ENCODE measurements around the gene TMOD1. TPM values are rescaled to one million over a fixed set of nuclear protein-coding genes. Genes with fewer than 3 reads are reported as not detected.
A peak's percentile ranks its signal among the peaks of the same experiment; 100 is the strongest.

Gene TMOD1
- total RNA-seq, 1 donor from 2014 or later: 21.1 TPM

DNA sequence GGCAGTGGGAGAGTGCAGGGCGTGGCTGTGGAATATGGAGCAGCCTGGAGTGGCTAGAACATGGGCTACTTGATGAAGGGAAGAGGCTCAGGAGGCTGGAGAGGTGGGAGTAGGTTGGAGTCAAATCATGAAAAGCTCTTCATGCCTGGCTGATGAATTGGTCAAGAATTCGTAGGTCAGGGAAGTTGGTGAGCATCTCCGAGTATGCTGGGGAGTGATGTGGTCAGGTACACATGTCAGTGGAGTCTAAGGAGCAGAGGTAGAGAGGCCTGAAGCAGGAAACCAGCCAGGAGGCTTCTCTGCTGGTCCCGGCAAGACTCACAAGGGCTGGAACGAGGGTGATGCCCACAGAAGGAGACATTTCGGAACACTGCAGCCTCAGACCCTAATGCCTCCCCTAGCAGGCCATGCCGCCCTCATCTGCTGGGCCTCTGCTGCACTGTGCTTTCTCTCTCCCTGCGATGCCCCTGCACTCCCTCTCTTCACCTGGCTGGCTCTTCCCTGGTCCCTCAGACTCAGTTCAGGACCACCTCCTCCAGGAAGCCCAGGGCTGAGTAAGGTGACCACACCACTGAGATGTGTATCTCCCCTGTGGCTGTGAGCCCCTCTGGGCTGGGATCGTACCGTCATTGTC is 33.6 kb downstream of the TMOD1 start:
- Histone ChIP-seq H3K4me1 (peaks cover 12% of the 10 kb centered on the region), H3K9me3 (no peaks in the 10 kb centered on the region), H3K4me3 (no peak overlapping the region), H3K27me3 (no peaks in the 10 kb centered on the region), H3K27ac (peak overlapping the region; percentile 93), H3K36me3 (no peaks in the 10 kb centered on the region)
- intact Hi-C loops (cut with DNase I): no loop called here
- DNase-seq (ENCODE audit: extremely low spot score in 2 of 2): no peak
- TF ChIP-seq POLR2A (IDR thresholded peaks at IDR 0.05) (no peak), POLR2AphosphoS5 (IDR thresholded peaks at IDR 0.05; ENCODE audit: insufficient read depth in 1 of 2, low read depth in 1 of 2) (no peak)
- TF ChIP-seq, protein P1, sequence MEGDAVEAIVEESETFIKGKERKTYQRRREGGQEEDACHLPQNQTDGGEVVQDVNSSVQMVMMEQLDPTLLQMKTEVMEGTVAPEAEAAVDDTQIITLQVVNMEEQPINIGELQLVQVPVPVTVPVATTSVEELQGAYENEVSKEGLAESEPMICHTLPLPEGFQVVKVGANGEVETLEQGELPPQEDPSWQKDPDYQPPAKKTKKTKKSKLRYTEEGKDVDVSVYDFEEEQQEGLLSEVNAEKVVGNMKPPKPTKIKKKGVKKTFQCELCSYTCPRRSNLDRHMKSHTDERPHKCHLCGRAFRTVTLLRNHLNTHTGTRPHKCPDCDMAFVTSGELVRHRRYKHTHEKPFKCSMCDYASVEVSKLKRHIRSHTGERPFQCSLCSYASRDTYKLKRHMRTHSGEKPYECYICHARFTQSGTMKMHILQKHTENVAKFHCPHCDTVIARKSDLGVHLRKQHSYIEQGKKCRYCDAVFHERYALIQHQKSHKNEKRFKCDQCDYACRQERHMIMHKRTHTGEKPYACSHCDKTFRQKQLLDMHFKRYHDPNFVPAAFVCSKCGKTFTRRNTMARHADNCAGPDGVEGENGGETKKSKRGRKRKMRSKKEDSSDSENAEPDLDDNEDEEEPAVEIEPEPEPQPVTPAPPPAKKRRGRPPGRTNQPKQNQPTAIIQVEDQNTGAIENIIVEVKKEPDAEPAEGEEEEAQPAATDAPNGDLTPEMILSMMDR (IDR thresholded peaks at IDR 0.05): no peak

DNA sequence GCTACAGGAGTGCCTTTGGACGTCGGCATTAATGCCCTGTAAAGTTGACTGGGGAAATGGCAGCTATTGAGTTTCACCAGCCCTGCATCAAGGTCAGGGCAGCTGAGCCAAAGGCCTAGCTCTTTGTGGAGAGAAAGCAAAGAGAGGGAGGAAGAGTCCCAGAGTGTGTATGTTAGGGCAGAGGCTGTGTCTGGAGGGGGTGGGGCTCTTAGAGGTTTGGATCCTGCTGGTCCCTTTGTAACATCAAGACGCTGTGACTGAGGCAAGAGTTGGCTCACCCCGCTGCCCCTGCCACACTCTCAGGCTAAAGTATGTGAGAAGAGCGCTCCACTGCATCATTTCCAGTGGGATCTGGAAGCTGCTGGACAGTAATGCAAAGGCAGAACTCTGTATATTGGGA is 34.3 kb downstream of the TMOD1 start:
- Histone ChIP-seq H3K9me3 (no peaks in the 10 kb centered on the region), H3K27ac (peak overlapping the region; percentile 93), H3K27me3 (no peaks in the 10 kb centered on the region), H3K36me3 (no peaks in the 10 kb centered on the region), H3K4me1 (peaks cover 12% of the 10 kb centered on the region), H3K4me3 (no peak overlapping the region)
- intact Hi-C loops (cut with DNase I): no loop called here
- no peak for DNase-seq (ENCODE audit: extremely low spot score in 2 of 2)
- TF ChIP-seq POLR2AphosphoS5 (IDR thresholded peaks at IDR 0.05; ENCODE audit: insufficient read depth in 1 of 2, low read depth in 1 of 2) (no peak), POLR2A (IDR thresholded peaks at IDR 0.05) (no peak)
- TF ChIP-seq, protein P1 (IDR thresholded peaks at IDR 0.05): no peak

DNA sequence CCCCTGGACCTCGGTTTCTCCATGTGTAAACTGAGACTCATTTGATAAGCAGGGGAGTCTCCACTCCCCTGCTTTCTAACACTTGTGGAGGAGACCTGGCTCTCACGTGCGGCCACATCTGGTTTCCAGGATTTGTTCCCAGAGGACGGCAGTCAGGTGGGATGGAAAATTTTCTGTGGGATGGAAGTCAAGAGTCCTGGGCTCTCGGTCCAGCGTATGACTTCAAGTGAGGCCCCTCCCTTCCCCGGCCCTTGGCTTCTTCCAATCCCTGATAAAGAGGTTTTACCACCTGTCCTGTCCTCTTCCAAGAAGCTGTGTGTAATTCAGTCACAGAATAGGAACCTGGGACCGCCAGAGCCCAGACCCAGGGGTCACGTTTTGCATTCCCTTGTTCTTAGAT is 35.0 kb downstream of the TMOD1 start:
- peak overlapping the region; percentile 93 for H3K27ac ChIP-seq
- no peaks in the 10 kb centered on the region for H3K27me3 ChIP-seq
- no peak overlapping the region for H3K4me3 ChIP-seq
- H3K36me3 ChIP-seq: no peaks in the 10 kb centered on the region
- H3K9me3 ChIP-seq: no peaks in the 10 kb centered on the region
- intact Hi-C loops (cut with DNase I): no loop called here
- TF ChIP-seq POLR2AphosphoS5 (IDR thresholded peaks at IDR 0.05; ENCODE audit: insufficient read depth in 1 of 2, low read depth in 1 of 2) (no peak), POLR2A (IDR thresholded peaks at IDR 0.05) (no peak)
- TF ChIP-seq, protein P1 (IDR thresholded peaks at IDR 0.05): no peak
- no peak for DNase-seq (ENCODE audit: extremely low spot score in 2 of 2)
- H3K4me1 ChIP-seq: peaks cover 9% of the 10 kb centered on the region

- TF ChIP-seq POLR2AphosphoS5 (IDR thresholded peaks at IDR 0.05; ENCODE audit: insufficient read depth in 1 of 2, low read depth in 1 of 2): no peak
- intact Hi-C loops (cut with DNase I): no loop called here
- peaks cover 0 to 6% of the 10 kb centered on the region in 2 donors for H3K36me3 ChIP-seq
- DNase-seq (ENCODE audit: extremely low spot score in 2 of 2): no peak
- H3K27me3 ChIP-seq: no peaks in the 10 kb centered on the region
- H3K4me3 ChIP-seq: no peak overlapping the region
- no peaks in the 10 kb centered on the region for H3K4me1 ChIP-seq
- peak overlapping the region; percentile 60 for H3K27ac ChIP-seq
- no peaks in the 10 kb centered on the region for H3K9me3 ChIP-seq
These were observed 42.1 kb downstream of the TMOD1 start for GRCh38 chr9:97543561-97543960.

GRCh38 chr9:97545486-97545885 is 44.0 kb downstream of the TMOD1 start:
- Histone ChIP-seq H3K4me3 (no peak overlapping the region), H3K27ac (peak overlapping the region; percentile 36), H3K4me1 (no peaks in the 10 kb centered on the region), H3K36me3 (peaks cover 0 to 6% of the 10 kb centered on the region in 2 donors), H3K9me3 (no peaks in the 10 kb centered on the region), H3K27me3 (no peaks in the 10 kb centered on the region)
- DNase-seq (ENCODE audit: extremely low spot score in 2 of 2): no peak
- TF ChIP-seq POLR2AphosphoS5 (IDR thresholded peaks at IDR 0.05; ENCODE audit: insufficient read depth in 1 of 2, low read depth in 1 of 2): no peak
- TF ChIP-seq, protein P1 (IDR thresholded peaks at IDR 0.05): no peak
- intact Hi-C loops (cut with DNase I): no loop called here

Data from vagina (tissue), 2 donors.